Activated naive CD4-positive, alpha-beta T cell treated with anti-CD3 and anti-CD28 coated beads for 36 hours (primary cell): Measurements from ENCODE around the gene SDC4. TPM values are rescaled to one million over a fixed set of nuclear protein-coding genes. Genes with fewer than 3 reads are reported as not detected.
A peak's percentile ranks its signal among the peaks of the same experiment; 100 is the strongest.

Source experiments
- CTCF ChIA-PET: fragments of 350-600 bp; sonication (Branson Sonifier 250); formaldehyde crosslinking; loops from one replicate; lab custom pipeline; 2021; ENCODE audit warnings: antibody characterized with exemption; lab: Charles Lee
- DNase-seq: peaks from one replicate; pipeline ENCODE4 v3.0.0-alpha.2; 2020
- H3K27ac Mint-ChIP-seq: one replicate; pipeline ENCODE4 v1.8.0; 2021; ENCODE audit warnings: mild to moderate bottlenecking, mixed read lengths
- H3K27me3 Mint-ChIP-seq: one replicate; pipeline ENCODE4 v1.8.0; 2021; ENCODE audit warnings: low read depth, mixed read lengths
- H3K36me3 Mint-ChIP-seq: one replicate; pipeline ENCODE4 v1.8.0; 2021; ENCODE audit warnings: low read depth, mixed read lengths
- H3K4me1 Mint-ChIP-seq: one replicate; pipeline ENCODE4 v1.8.0; 2021; ENCODE audit warnings: low read depth, mixed read lengths
- H3K4me3 Mint-ChIP-seq: one replicate; pipeline ENCODE4 v1.8.0; 2021; ENCODE audit warnings: mild to moderate bottlenecking, moderate library complexity, mixed read lengths
- H3K9me3 Mint-ChIP-seq: one replicate; pipeline ENCODE4 v1.8.0; 2021; ENCODE audit warnings: mixed read lengths
- intact Hi-C: fragments of 100-400 bp; cut with micrococcal nuclease; formaldehyde crosslinking; loops from one replicate; pipeline ENCODE4 v1.15.1; 2023
- total RNA-seq, 2 experiments: library from RNA; stranded (reverse); gene quantifications; one replicate each; pipeline ENCODE4 v1.2.3, GENCODE V29; 2021

Gene SDC4
- 10 to 100 TPM; 28.4 to 31.4 TPM for total RNA-seq

GRCh38 chr20:45347936-45348778 is at the start of gene SDC4:
TSS of gene SDC4 (minus strand) at chr20:45348424. CDS start at chr20:45348384, 40 bp downstream.
- Mint-ChIP-seq H3K36me3 (peaks cover 5% of the 10 kb centered on the region), H3K4me3 (peak within 1 kb of the TSS; percentile 80), H3K4me1 (peaks cover 38% of the 10 kb centered on the region), H3K27me3 (no peaks in the 10 kb centered on the region), H3K27ac (peak within 1 kb of the TSS; percentile 77), H3K9me3 (no peaks in the 10 kb centered on the region)
- intact Hi-C loops = loop anchor here (1.0 kb wide), 2 partner anchors 15 to 405 kb away; partner anchors contain the start of gene SYS1
- peak; percentile 68 for DNase-seq
- CTCF ChIA-PET = interaction anchor here (1.2 to 3.2 kb wide), 7 partner anchors 19 to 423 kb away, joined by 3 to 20 read pairs (median 4); no protein-coding TSS in a partner anchor

GRCh38 chr20:45395114-45395415 is 46.8 kb upstream of the SDC4 start:
- intact Hi-C loops = no loop called here
- Mint-ChIP-seq H3K27me3 (no peaks in the 10 kb centered on the region), H3K27ac (no peak overlapping the region), H3K36me3 (peaks cover 8% of the 10 kb centered on the region), H3K9me3 (peaks cover 8% of the 10 kb centered on the region), H3K4me3 (no peak overlapping the region), H3K4me1 (peaks cover 9% of the 10 kb centered on the region)
- DNase-seq = no peak
- CTCF ChIA-PET = interaction anchor here (0.6 to 1.2 kb wide), 3 partner anchors 22 to 1339 kb away, joined by 3 to 5 read pairs (median 4); no protein-coding TSS in a partner anchor

- Mint-ChIP-seq H3K9me3 (peaks cover 2% of the 10 kb centered on the region), H3K4me1 (peaks cover 9% of the 10 kb centered on the region), H3K27ac (no peak overlapping the region), H3K4me3 (no peak overlapping the region), H3K27me3 (no peaks in the 10 kb centered on the region), H3K36me3 (peaks cover 4% of the 10 kb centered on the region)
- intact Hi-C loops = no loop called here
- CTCF ChIA-PET = interaction anchor here (0.6 to 1.4 kb wide), 4 partner anchors 21 to 1339 kb away, joined by 3 to 5 read pairs (median 4); no protein-coding TSS in a partner anchor
- DNase-seq = no peak
These were observed 46.2 kb upstream of the SDC4 start for GRCh38 chr20:45394221-45395113.

GRCh38 chr20:45392733-45393132 is 44.5 kb upstream of the SDC4 start:
- CTCF ChIA-PET = interaction anchor here (0.5 to 1.7 kb wide), 5 partner anchors 17 to 72 kb away, joined by 3 to 5 read pairs (median 3); no protein-coding TSS in a partner anchor
- intact Hi-C loops = no loop called here
- no peak overlapping the region for H3K27ac Mint-ChIP-seq
- H3K4me3 Mint-ChIP-seq = no peak overlapping the region
- no peaks in the 10 kb centered on the region for H3K9me3 Mint-ChIP-seq
- no peak for DNase-seq
- peaks cover 3% of the 10 kb centered on the region for H3K36me3 Mint-ChIP-seq
- no peaks in the 10 kb centered on the region for H3K27me3 Mint-ChIP-seq
- H3K4me1 Mint-ChIP-seq = peaks cover 15% of the 10 kb centered on the region

GRCh38 chr20:45391559-45391958 is 43.3 kb upstream of the SDC4 start:
- intact Hi-C loops = no loop called here
- H3K27me3 Mint-ChIP-seq = no peaks in the 10 kb centered on the region
- H3K4me3 Mint-ChIP-seq = no peak overlapping the region
- CTCF ChIA-PET = no interaction called here
- no peak for DNase-seq
- H3K4me1 Mint-ChIP-seq = peaks cover 22% of the 10 kb centered on the region
- H3K9me3 Mint-ChIP-seq = no peaks in the 10 kb centered on the region
- H3K36me3 Mint-ChIP-seq = peaks cover 8% of the 10 kb centered on the region
- no peak overlapping the region for H3K27ac Mint-ChIP-seq

- no peaks in the 10 kb centered on the region for H3K9me3 Mint-ChIP-seq
- H3K27me3 Mint-ChIP-seq = no peaks in the 10 kb centered on the region
- CTCF ChIA-PET = no interaction called here
- no peak overlapping the region for H3K27ac Mint-ChIP-seq
- DNase-seq = no peak
- H3K4me3 Mint-ChIP-seq = no peak overlapping the region
- peaks cover 22% of the 10 kb centered on the region for H3K4me1 Mint-ChIP-seq
- H3K36me3 Mint-ChIP-seq = peaks cover 8% of the 10 kb centered on the region
- intact Hi-C loops = no loop called here
These were observed 42.7 kb upstream of the SDC4 start for GRCh38 chr20:45390931-45391330.

GRCh38 chr20:45387274-45387673 is 39.0 kb upstream of the SDC4 start:
- H3K4me1 Mint-ChIP-seq = peaks cover 22% of the 10 kb centered on the region
- intact Hi-C loops = no loop called here
- CTCF ChIA-PET = interaction anchor here (0.6 to 1.8 kb wide), 9 partner anchors 9 to 96 kb away, joined by 3 to 6 read pairs (median 3); partner anchors contain the start of gene SYS1
- no peak for DNase-seq
- peaks cover 8% of the 10 kb centered on the region for H3K36me3 Mint-ChIP-seq
- H3K27ac Mint-ChIP-seq = no peak overlapping the region
- no peak overlapping the region for H3K4me3 Mint-ChIP-seq
- no peaks in the 10 kb centered on the region for H3K27me3 Mint-ChIP-seq
- H3K9me3 Mint-ChIP-seq = no peaks in the 10 kb centered on the region

- Mint-ChIP-seq H3K27me3 (no peaks in the 10 kb centered on the region), H3K9me3 (no peaks in the 10 kb centered on the region), H3K27ac (no peak within 1 kb of the TSS), H3K4me1 (peaks cover 13% of the 10 kb centered on the region), H3K4me3 (no peak within 1 kb of the TSS), H3K36me3 (peaks cover 2% of the 10 kb centered on the region)
- intact Hi-C loops = no loop called here
- no peak for DNase-seq
- CTCF ChIA-PET = interaction anchor here (1.2 to 9.1 kb wide), 2 partner anchors 28 to 59 kb away, joined by 3 to 209 read pairs; no protein-coding TSS in a partner anchor
These were observed 30.0 kb upstream of the SDC4 start, which contains the start of gene TP53TG5 for GRCh38 chr20:45378191-45378590. TSS of gene TP53TG5 (minus strand) at chr20:45378325. CDS start at chr20:45378236, 89 bp downstream.

- H3K4me1 Mint-ChIP-seq = peaks cover 19% of the 10 kb centered on the region
- H3K36me3 Mint-ChIP-seq = peaks cover 2% of the 10 kb centered on the region
- DNase-seq = no peak
- H3K4me3 Mint-ChIP-seq = no peak overlapping the region
- intact Hi-C loops = no loop called here
- no peak overlapping the region for H3K27ac Mint-ChIP-seq
- no peaks in the 10 kb centered on the region for H3K27me3 Mint-ChIP-seq
- H3K9me3 Mint-ChIP-seq = no peaks in the 10 kb centered on the region
- CTCF ChIA-PET = interaction anchor here (1.4 to 9.1 kb wide), 4 partner anchors 10 to 60 kb away, joined by 5 to 209 read pairs (median 62); partner anchors contain the start of gene SYS1
These were observed 29.0 kb upstream of the SDC4 start for GRCh38 chr20:45377269-45377668.

- DNase-seq = no peak
- H3K4me1 Mint-ChIP-seq = peaks cover 23% of the 10 kb centered on the region
- CTCF ChIA-PET = interaction anchor here (0.9 to 9.1 kb wide), 5 partner anchors 13 to 62 kb away, joined by 3 to 209 read pairs (median 4); partner anchors contain the start of gene SYS1
- H3K9me3 Mint-ChIP-seq = no peaks in the 10 kb centered on the region
- intact Hi-C loops = loop anchor here (1.0 kb wide), 2 partner anchors 56 to 62 kb away; no protein-coding TSS in a partner anchor
- no peak overlapping the region for H3K4me3 Mint-ChIP-seq
- no peak overlapping the region for H3K27ac Mint-ChIP-seq
- H3K27me3 Mint-ChIP-seq = no peaks in the 10 kb centered on the region
- no peaks in the 10 kb centered on the region for H3K36me3 Mint-ChIP-seq
These were observed 26.7 kb upstream of the SDC4 start for GRCh38 chr20:45374966-45375365.

- Mint-ChIP-seq H3K4me3 (peak overlapping the region; percentile 83), H3K27me3 (no peaks in the 10 kb centered on the region), H3K27ac (peak overlapping the region; percentile 89), H3K9me3 (no peaks in the 10 kb centered on the region), H3K4me1 (peaks cover 24% of the 10 kb centered on the region), H3K36me3 (no peaks in the 10 kb centered on the region)
- intact Hi-C loops = loop anchor here (1.0 kb wide), 2 partner anchors 55 to 63 kb away; no protein-coding TSS in a partner anchor
- no peak for DNase-seq
- CTCF ChIA-PET = interaction anchor here (0.5 to 9.1 kb wide), 34 partner anchors 12 to 425 kb away, joined by 3 to 209 read pairs (median 6); partner anchors contain the start of genes PIGT, SDC4 and SYS1
These were observed 25.9 kb upstream of the SDC4 start for GRCh38 chr20:45374101-45374467.
